G401 (cell line): ENCODE results near the gene FTCD. TPM values are rescaled to one million over a fixed set of nuclear protein-coding genes. Genes with fewer than 3 reads are reported as not detected.
"Not testable (repeated sequence)": the region's sequence is repeated elsewhere in the genome, so short reads cannot be mapped to it uniquely, and the experiment has no call there.

Source experiments
- DNase-seq: peaks from one replicate; pipeline ENCODE4 v3.0.0-alpha.2; 2015; ENCODE audit warnings: low spot score
- in situ Hi-C: cut with HindIII; loops from 2 replicates; pipeline ENCODE4 v1.10.0; 2016; ENCODE audit warnings: low sequenced_read_pairs, mixed read lengths
- total RNA-seq: library from RNA; depleted of rRNA; stranded (reverse); fragments of >200 nt; shearing (Covaris generic); gene quantifications from 2 replicates; pipeline ENCODE4 v1.2.3, GENCODE V29; 2014

Gene FTCD
- total RNA-seq, 1 experiment from 2014 or later: 1.1 TPM

DNA sequence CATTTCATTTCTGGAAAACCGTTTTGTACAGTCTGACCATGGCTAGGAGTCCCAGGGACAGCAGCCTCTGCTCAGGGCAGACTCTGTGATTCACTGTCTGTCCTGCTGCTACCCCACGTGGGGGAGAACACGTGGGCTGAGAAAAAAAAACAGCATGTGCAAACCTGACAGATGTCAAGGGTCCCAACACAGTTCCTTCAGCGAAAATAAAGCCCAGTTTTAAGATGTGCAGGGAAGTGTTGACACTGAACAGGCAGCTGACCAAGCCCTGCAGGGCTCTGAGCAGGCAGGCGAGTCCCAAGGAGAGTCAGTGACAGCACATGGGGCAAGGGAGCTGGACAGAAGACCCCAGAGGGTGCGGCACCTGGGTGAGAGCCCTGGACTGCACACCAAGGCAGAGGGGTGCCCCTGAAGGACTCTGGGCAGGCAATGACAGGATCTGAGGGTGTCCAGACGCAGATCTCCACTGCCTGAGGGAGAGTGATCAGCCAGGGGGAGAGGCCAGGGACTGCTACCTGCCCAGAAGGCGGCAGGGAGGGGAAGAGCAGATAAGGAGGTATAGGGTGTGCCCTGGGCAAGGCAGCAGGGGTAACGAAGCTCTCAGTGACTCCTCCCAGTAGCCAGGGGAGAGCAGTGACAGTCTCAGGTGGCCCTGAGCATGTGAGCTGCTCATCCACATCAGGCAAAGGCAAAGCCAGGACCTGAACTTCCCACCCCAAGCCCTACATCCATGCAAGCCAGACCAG lies 34.0 kb upstream of the FTCD start:
- DNase-seq: no peak
- in situ Hi-C loops: no loop called here

DNA sequence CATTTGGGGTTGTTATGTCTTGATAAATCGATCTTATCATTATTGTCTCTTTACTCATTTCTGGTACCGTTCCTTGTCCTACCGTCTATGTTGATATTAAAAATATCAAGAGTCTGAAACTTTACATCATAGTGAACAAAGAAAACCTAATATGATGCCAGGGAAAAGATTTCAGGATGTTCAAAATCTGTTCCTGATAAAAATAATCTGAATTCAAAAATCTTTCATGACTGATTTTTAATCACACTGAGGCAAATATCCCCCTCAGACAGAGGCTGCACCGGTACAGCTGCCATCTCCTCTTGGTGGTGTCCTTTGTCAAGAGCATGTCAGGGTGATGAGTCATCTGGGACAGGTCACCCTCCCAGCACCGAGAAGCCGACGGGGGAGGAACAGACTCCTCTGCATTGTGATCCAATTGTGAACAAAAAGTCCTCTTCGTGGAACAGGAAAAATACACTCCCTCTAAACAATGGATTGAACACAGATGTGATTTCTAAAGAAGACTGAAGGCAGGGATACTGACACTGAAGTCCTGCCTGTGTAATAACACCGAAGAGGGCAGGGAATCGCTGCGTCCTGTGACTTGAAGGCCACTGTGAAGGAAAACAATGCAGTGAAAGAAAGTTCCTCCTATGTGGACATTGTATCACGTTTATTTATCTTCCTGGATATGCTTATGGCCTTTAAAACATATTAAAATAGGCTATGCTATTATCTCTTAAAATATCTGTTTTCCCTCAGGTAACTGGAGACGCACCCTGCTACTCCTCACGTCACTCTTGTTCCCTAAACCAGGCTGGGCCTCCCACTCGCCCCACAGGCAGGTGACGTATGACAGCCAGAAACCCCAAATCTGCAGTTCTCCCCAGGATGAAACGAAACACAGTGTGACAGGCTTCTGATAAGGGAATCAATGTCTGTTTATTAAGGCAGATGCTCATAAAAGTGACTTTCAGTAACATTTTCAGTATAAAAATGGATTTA lies 33.1 kb upstream of the FTCD start:
- in situ Hi-C loops: no loop called here
- no peak for DNase-seq

DNA sequence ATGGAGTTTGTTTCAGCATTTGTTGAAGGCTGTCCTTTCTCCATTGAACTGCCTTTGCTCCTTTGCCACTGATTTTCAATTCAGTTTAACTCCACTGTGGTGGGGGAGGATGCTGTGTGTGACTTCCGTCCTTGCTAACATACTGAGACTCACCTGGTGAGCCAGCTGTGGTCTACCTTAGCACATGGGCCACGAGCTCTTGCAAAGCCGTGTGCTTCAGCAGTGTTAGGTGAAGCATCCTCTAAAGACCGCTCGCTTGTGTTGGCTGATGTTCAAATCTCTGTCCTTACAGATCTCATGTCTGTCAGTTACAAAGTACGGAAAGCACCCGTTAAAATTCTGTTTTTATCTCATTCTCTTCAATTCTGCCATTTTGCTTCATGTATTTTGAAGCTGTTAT lies 32.4 kb upstream of the FTCD start:
- DNase-seq: no peak
- in situ Hi-C loops: no loop called here

DNA sequence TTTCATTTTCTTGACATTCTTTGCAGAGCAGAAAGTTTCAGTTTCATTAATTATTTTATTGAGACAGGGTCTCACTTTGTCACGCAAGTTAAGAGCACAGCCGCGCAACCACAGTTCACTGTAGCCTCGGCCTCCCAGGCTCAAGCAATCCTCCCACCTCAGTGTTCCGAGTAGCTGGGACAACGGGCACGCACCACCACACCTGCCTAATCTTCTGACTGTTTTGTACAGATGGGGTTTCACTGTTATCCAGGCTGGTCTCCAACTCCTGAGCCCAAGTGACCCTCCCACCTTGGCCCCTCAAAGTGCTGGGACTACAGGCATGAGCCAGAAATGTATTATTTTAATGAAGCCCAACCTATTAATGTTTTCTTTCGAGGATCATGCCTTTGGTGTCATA lies 31.9 kb upstream of the FTCD start:
- no peak for DNase-seq
- in situ Hi-C loops: no loop called here

DNA sequence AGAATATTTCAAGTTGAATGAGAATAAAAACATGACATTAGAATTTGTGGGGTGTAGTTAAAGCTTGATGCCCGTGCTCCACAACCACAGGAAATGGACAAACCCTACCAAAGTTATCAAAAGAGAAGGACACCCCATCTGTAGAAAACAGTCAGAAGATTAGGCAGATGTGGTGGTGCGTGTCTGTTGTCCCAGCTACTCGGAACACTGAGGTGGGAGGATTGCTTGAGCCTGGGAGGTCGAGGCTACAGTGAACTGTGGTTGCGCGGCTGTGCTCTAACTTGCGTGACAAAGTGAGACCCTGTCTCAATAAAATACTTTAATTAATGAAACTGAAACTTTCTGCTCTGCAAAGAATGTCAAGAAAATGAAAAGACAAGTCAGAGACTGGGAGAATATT lies 30.3 kb upstream of the FTCD start:
- in situ Hi-C loops: no loop called here
- no peak for DNase-seq

DNA sequence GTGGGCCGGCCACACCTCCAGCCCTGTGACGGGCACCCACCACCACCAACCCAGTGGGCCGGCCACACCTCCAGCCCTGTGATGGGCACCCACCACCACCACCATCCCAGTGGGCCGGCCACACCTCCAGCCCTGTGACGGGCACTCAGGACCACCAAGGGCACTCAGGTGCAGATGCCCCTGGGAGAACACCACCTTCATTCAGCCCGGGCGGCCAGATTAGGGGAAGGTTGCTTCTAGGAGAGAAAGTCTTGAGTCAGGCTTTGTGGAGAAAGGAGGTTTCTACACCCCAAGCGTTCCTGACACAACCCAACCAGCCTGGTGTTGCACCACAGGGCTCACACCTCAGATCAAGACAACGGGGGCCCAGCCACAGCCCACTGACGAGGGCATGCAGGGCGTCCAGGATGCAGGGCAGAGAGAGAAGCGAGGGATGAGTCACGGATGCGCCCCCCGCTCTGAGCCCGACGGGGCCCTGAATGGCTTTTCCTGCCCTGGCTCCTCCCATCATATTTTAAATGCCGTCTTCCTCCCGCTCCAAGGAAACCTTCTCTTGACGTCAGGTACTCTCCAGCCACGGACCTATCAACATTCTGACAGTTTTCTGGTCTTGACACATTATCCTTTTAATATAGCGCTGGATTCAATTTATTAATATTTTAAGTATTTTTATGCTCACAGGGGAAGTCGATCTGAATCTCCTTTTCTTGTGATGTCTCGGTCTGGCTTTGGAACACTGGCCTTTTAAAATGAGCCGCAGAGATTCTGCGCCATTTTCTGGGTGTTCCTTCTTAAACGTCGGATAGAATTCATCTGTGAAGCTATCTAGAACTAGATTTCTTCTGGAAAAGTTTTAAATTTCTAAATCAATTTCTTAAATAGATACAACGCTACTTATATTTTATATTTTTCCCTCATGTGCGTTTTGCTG lies 29.5 kb upstream of the FTCD start:
- in situ Hi-C loops: no loop called here
- peak; percentile 91 for DNase-seq

DNA sequence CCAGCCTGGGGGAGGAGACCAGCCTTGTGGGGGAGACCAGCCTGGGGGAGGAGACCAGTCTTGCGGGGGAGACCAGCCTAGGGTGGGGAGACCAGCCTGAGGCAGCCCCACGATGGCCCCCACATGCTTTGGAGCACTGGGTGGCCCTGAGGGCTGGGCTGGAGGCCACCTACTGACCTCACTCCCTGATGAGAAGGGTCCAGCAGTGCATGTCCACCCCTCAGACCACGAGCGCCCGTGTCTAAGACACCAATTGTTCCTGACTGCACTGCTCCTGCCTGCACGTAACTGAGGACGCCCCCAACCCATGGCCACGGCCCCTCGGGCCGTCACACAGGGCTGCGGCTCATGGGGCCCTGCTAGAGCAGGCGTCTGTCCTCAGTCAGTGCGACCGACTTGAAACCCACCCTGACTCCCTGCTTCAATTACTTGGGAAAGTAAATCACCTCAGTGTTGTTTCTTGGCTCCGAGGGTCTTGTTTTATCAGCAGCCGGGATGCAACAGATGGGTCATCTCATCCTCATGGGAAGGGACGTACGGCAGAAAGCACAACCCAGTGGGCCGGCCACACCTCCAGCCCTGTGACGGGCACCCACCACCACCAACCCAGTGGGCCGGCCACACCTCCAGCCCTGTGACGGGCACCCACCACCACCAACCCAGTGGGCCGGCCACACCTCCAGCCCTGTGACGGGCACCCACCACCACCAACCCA lies 28.7 kb upstream of the FTCD start, which contains the start of gene SPATC1L:
SPATC1L (minus strand) TSS at position 550 of the 715 bp plus-strand sequence. CDS start 1,643 bp downstream, outside the sequence.
- in situ Hi-C loops: no loop called here
- peak; percentile 82 for DNase-seq

DNA sequence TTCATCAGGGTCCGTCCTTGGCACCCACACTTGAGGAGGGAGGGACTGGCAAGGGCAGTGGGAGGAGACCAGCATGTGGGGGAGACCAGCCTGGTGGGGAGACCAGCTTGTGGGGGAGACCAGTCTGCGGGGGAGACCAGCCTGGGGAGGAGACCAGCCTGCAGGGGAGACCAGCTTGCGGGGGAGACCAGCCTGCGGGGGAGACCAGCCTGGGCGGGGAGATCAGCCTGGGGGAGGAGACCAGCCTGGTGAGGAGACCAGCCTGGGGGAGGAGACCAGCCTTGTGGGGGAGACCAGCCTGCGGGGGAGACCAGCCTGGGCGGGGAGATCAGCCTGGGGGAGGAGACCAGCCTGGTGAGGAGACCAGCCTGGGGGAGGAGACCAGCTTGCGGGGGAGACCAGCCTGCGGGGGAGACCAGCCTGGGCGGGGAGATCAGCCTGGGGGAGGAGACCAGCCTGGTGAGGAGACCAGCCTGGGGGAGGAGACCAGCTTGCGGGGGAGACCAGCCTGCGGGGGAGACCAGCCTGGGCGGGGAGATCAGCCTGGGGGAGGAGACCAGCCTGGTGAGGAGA lies 28.0 kb upstream of the FTCD start:
- DNase-seq, in situ Hi-C loops: not testable (repeated sequence)

DNA sequence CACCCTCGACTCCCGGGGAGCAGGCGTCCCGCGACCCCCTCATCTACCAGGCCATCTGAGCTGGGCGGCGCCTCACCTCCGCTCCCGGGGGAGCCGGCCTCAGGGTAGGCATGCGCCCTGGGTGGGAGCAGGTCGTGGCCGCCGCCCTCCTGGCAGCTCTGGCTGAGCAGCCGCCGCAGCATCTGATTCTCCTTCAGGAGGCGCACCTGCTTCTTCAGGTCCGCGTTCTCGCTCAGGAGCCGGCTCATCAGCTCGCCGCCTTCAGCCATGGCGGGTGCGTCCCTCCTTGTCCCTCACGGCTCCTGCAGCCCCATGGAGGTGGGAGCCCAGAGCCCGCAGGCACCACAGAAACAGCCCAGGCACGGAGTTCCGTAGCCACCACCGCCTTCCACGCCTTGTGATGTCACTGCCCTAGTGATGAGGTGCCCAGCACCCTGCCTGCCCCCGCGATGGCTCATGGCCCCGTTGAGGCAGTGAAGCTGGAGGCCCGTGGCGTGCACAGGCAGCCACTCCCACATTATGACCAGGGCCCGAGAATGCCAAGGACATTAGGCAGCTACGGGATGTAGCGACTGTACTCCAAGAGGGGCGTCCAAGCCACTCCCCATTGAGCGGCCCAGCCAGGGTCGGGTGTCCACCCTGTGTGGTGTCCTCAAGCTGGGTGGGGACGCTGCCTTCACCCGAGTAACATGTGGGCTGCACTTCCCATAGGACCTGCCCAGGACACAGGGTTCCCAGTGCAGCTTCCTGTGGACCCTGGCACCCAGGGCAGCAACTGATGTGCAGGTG lies 27.4 kb upstream of the FTCD start:
- in situ Hi-C loops: no loop called here
- no peak for DNase-seq

DNA sequence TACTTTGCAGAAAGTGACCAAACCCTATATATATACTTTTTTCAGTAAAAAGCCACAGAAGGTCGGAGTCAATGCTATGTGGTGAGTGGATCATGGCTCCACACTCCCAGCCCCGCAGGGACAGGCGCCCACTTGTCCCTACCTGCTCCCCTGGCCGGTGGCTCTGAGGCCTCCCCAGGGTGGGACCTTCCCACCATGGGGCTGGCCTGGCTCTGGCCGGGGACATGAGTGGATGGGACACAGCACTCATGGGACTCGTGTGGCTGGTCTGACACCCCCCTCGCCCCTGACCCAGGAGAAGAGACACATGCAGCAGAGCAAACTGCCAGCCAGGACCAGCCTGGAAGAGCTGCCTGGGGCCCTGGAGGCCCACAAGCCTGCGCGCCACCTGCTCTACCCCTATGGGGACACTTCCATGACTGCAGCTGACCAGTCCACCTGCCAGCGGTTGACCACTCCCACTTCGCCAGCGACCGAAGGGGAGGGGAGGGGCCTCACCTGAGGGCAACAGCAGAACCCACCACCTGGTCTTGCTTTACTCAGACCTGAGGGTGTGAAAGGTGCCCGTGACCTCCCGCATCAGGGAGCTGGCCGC lies 26.7 kb upstream of the FTCD start:
- in situ Hi-C loops: no loop called here
- DNase-seq: no peak

DNA sequence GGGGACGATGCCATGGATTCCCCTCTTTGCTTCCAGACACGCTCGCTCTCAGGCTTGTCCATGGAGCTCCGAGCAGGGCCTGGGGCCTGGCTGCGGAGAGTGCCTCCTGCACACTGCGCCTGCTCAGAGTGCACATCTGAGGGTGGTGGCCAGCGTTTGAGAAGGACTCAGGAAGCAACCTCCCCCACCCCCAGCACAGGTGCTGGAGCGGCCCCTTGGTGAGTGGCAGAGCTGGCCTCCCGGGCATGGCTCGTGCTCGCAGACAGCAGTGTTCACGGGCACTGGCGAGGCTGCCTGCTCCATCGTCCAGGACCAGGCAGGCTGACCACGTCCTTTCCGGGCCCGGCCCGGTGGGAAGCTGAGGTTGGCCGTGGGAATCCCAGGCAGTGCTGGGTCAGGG lies 26.1 kb upstream of the FTCD start:
- in situ Hi-C loops: no loop called here
- no peak for DNase-seq

DNA sequence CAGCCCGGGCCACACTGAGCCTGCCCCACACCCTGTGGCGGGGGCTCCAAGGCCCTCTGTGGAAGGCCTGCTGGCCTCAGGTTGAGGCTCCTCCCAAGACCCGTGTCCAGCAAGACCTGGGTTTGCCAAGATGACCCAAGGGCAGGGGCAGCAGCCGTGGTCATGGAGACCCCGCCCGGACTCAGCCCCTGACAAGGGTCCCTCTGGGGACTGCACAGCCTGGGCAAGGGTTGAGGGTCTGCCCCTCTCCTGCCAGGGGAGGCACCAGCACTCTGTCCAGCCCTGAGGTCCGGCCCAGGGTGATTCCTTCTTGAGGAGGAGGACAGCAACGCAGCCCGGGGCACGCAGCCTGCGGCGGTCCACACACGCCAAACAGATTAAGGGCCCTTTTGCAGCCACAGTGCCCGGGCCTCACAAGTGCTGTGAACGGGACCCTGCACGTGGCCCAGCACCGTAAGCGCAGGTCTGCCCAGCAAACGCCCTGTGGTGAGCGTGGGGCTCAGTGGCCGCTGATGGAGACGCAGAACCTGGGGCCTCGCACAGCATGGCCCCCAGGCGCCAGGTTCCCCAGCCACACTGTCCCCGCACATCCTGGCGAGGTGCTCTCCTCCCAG lies 25.5 kb upstream of the FTCD start:
- in situ Hi-C loops: no loop called here

DNA sequence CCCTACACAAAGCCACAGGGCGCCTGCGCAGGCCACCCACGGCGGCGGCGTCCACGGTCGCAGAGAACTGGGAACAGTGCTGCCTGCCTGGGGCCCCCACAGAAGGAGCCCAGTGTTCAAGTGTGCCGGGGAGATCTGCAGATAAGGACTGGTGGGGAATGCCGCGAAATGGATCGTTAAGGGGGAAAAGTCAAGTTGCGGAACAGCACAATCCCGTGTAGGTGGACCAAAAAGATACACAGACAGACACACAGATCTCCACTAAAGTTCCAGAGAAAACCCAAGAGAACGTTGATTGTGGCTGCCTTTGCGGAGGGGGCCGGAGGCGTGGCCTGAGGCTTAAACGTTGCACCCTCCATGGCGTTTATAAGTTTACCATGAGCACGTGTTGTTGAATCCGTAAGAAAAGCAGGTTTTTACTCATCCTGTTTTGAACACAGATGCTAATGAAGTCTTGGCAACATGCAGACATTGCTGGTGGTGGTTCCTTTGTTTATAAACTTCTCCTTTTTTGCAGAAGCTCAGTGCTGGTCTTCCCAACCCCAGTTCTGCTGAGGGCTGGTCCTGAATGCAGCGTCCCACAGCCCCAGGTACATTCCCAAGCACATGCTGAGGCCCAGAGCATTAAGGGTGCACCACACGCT lies 24.8 kb upstream of the FTCD start:
- in situ Hi-C loops: no loop called here
- DNase-seq: no peak

More for the DNA sequence above, 25.5 kb upstream of the FTCD start:
- DNase-seq: no peak

DNA sequence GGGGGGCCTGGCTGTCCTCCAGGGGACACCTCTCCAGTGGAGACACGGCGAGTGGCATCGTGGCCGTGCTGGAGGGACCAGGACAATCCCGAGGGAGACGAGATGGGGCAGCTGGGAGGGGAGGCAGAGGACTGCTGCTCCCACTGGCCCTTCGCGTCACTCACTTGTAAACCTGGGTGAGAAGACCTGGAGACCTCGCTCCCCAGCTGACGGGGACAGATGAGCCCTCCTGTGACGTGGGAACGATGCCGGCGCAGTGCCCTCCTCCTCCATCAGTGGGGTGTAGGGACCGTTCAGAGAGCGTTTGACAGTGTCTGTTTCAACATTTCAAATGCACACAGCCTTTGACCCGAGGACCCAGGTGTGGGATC lies 24.3 kb upstream of the FTCD start:
- in situ Hi-C loops: no loop called here
- no peak for DNase-seq

DNA sequence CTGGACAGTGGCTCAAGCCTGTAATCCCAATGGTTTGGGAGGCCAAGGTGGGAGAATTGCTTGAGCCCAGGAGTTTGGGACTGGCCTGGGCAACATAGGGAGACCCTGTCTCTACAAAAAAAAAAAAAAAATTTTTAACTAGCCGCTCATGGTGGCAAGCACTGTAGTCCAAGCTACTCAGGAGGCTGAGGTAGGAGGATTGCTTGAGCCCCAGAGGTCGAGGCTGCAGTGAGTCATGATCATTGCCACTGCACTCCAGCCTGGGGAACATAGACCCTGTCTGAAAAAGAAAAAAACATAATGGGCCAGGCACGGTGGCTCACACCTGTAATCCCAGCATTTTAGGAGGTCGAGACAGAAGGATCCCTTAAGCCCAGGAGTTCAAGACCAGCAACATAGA lies 23.6 kb upstream of the FTCD start:
- in situ Hi-C loops: no loop called here
- DNase-seq: no peak

DNA sequence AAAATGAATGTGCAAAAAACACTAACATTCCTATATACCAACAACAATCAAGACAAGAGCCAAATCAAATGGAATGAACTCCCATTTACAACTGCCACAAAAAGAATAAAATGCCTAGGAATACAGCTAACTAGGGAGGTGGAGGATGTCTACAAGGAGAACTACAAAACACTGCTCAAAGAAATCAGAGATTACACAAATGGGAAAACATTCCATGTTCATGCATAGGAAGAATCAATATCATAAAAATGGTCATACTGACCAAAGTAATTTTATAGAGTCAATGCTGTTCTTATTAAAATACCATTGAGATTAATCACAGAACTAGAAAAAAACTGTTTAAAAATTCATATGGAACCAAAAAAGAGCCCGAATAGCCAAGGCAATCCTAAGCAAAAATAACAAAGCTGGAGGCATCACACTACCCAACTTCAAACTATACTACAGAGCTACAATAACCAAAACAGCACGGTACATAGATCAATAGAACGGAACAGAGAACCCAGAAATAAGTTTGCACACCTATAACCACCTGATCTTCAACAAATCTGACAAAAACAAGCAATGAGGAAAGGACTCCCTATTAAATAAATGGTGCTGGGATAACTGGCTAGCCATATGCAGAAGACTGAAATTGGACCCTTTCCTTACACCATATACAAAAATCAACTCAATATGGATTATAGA lies 21.2 kb upstream of the FTCD start:
- DNase-seq, in situ Hi-C loops: not testable (repeated sequence)
